Right atrium auricular region (tissue), 2 donors: ENCODE results near the gene PRDX1. TPM values are rescaled to one million over a fixed set of nuclear protein-coding genes. Genes with fewer than 3 reads are reported as not detected.

Experiments
- DNase-seq: peaks from one replicate; pipeline ENCODE4 v3.0.0-alpha.2; 2019; ENCODE audit warnings: low spot score
- H3K27ac ChIP-seq, 2 donors: fragments of 200-600 bp; sonication (generic); 1 replicate in 1 of 2; 2 replicates in 1 of 2; pipeline ENCODE4 v1.5.1; 2016 to 2019
- H3K27me3 ChIP-seq, 2 donors: fragments of 200-600 bp; sonication (generic); one replicate each; pipeline versions ENCODE4 v1.5.1 to v1.6.0; 2017 to 2019
- H3K36me3 ChIP-seq: fragments of 200-600 bp; sonication (generic); one replicate; pipeline ENCODE4 v1.5.1; 2016
- H3K4me1 ChIP-seq, 2 donors: fragments of 200-600 bp; sonication (generic); one replicate each; pipeline versions ENCODE4 v1.5.1 to v1.6.0; 2017 to 2019
- H3K4me3 ChIP-seq, 2 donors: fragments of 200-600 bp; sonication (generic); 1 replicate in 1 of 2; 2 replicates in 1 of 2; pipeline ENCODE4 v1.5.1; 2017 to 2019; ENCODE audit warnings: mild to moderate bottlenecking in 1 of 2, moderate library complexity in 1 of 2
- H3K9me3 ChIP-seq, 2 donors: fragments of 200-600 bp; sonication (generic); one replicate each; pipeline ENCODE4 v1.5.1; 2019
- CTCF ChIP-seq, 2 donors: fragments of 200-600 bp; sonication (generic); IDR thresholded peaks; one replicate each; pipeline ENCODE4 v1.5.1; 2019; ENCODE audit warnings: antibody characterized with exemption in 2 of 2
- total RNA-seq, 2 donors: library from RNA; depleted of rRNA; stranded (reverse); fragments of >200 nt; gene quantifications; one replicate each; pipeline ENCODE4 v1.1.0, GENCODE V29; 2016

The PRDX1 gene
- 100 to 1,000 TPM; 371 to 655 TPM for total RNA-seq

- no peaks in the 10 kb centered on the region for H3K27me3 ChIP-seq
- TF ChIP-seq CTCF (IDR thresholded peaks at IDR 0.05) = peak in 1 of 2 donors; percentile 26
- H3K27ac ChIP-seq = peak within 1 kb of the TSS; percentile 96 to 97
- DNase-seq = peak; percentile 99
- H3K36me3 ChIP-seq = peaks cover 18% of the 10 kb centered on the region
- no peaks in the 10 kb centered on the region for H3K9me3 ChIP-seq
- H3K4me3 ChIP-seq = peak within 1 kb of the TSS; percentile 93 to 96
- peaks cover 0 to 35% of the 10 kb centered on the region in 2 donors for H3K4me1 ChIP-seq
Observed at GRCh38 chr1:45521413-45522323, at the start of gene PRDX1. PRDX1 (minus strand) TSS chr1:45521884; CDS start chr1:45519043, 2,841 bp downstream.

GRCh38 chr1:45570631-45571030 is 48.9 kb upstream of the PRDX1 start:
- Histone ChIP-seq H3K4me1 (peaks cover 0 to 12% of the 10 kb centered on the region in 2 donors), H3K27ac (no peak overlapping the region), H3K4me3 (no peak overlapping the region), H3K36me3 (peaks cover 29% of the 10 kb centered on the region), H3K9me3 (no peaks in the 10 kb centered on the region), H3K27me3 (no peaks in the 10 kb centered on the region)
- TF ChIP-seq CTCF (IDR thresholded peaks at IDR 0.05) = no peak
- no peak for DNase-seq

GRCh38 chr1:45569962-45570581 is 48.4 kb upstream of the PRDX1 start:
- no peaks in the 10 kb centered on the region for H3K27me3 ChIP-seq
- H3K4me3 ChIP-seq = no peak overlapping the region
- H3K4me1 ChIP-seq = peaks cover 0 to 12% of the 10 kb centered on the region in 2 donors
- H3K36me3 ChIP-seq = peaks cover 29% of the 10 kb centered on the region
- no peaks in the 10 kb centered on the region for H3K9me3 ChIP-seq
- TF ChIP-seq CTCF (IDR thresholded peaks at IDR 0.05) = peak; percentile 97
- peak overlapping the region in 1 of 2 donors; percentile 7 for H3K27ac ChIP-seq
- DNase-seq = peak; percentile 82

- TF ChIP-seq CTCF (IDR thresholded peaks at IDR 0.05) = no peak
- peaks cover 0 to 12% of the 10 kb centered on the region in 2 donors for H3K4me1 ChIP-seq
- peak overlapping the region in 1 of 2 donors; percentile 7 for H3K27ac ChIP-seq
- H3K9me3 ChIP-seq = no peaks in the 10 kb centered on the region
- H3K4me3 ChIP-seq = no peak overlapping the region
- no peaks in the 10 kb centered on the region for H3K27me3 ChIP-seq
- no peak for DNase-seq
- H3K36me3 ChIP-seq = peaks cover 29% of the 10 kb centered on the region
Observed at GRCh38 chr1:45569571-45569961, 47.9 kb upstream of the PRDX1 start.

- DNase-seq = no peak
- Histone ChIP-seq H3K9me3 (no peaks in the 10 kb centered on the region), H3K27ac (no peak overlapping the region), H3K4me3 (no peak overlapping the region), H3K36me3 (peaks cover 29% of the 10 kb centered on the region), H3K4me1 (peaks cover 0 to 12% of the 10 kb centered on the region in 2 donors), H3K27me3 (no peaks in the 10 kb centered on the region)
- no peak for TF ChIP-seq CTCF (IDR thresholded peaks at IDR 0.05)
Observed at GRCh38 chr1:45568421-45568820, 46.7 kb upstream of the PRDX1 start.
